Adrenal gland (tissue), 12 donors: ENCODE data around the gene LIPA. TPM values are rescaled to one million over a fixed set of nuclear protein-coding genes. Genes with fewer than 3 reads are reported as not detected.

Source experiments
- DNase-seq, 7 donors: peaks; one replicate each; pipeline ENCODE4 v3.0.0-alpha.2; 2019 to 2020
- H3K27ac ChIP-seq, 5 donors: fragments of 200-600 bp; sonication (generic) in 4 of 5; 1 replicate in 3 of 5; 2 replicates in 2 of 5; pipeline versions ENCODE4 v1.5.1 to v1.8.0; 2016 to 2020; ENCODE audit warnings: mild to moderate bottlenecking in 1 of 5
- H3K27me3 ChIP-seq: fragments of 200-600 bp; 2 replicates; pipeline ENCODE4 v1.8.0; 2021
- H3K36me3 ChIP-seq, 2 donors: fragments of 200-600 bp; replicated peaks in 1 of 2; 1 replicate in 1 of 2; 2 replicates in 1 of 2; pipeline versions ENCODE4 v1.5.1 to v1.8.0; 2018 to 2022
- H3K4me1 ChIP-seq, 2 donors: fragments of 200-600 bp; replicated peaks in 1 of 2; 1 replicate in 1 of 2; 2 replicates in 1 of 2; pipeline versions ENCODE4 v1.5.1 to v1.8.0; 2018 to 2021
- H3K4me3 ChIP-seq, 4 donors: fragments of 200-600 bp; sonication (generic) in 3 of 4; one replicate each; pipeline ENCODE4 v1.5.1; 2016 to 2018
- H3K9me3 ChIP-seq, 3 donors: fragments of 200-600 bp; sonication (generic) in 1 of 3; replicated peaks in 1 of 3; 1 replicate in 2 of 3; 2 replicates in 1 of 3; pipeline versions ENCODE4 v1.5.1 to v1.8.0; 2016 to 2021
- CTCF ChIP-seq, 6 experiments: fragments of 450-650 bp in 4 of 6; fragments of 200-600 bp in 2 of 6; sonication (generic) in 1 of 6; IDR thresholded peaks; 1 replicate in 5 of 6; 2 replicates in 1 of 6; pipeline versions ENCODE4 v1.5.1 to v1.8.0; 2016 to 2021; ENCODE audit warnings: antibody characterized with exemption in 6 of 6, mild to moderate bottlenecking in 2 of 6, moderate library complexity in 1 of 6
- POLR2A ChIP-seq, 2 donors: fragments of 450-650 bp; IDR thresholded peaks; one replicate each; pipeline ENCODE4 v1.6.1; 2017; ENCODE audit warnings: antibody characterized with exemption in 2 of 2, mild to moderate bottlenecking in 2 of 2, moderate library complexity in 1 of 2
- WGBS, 4 donors: extraction: QIAGEN DNeasy Blood & Tissue Kit in 2 of 4; methylation state at CpG; one replicate each; pipeline versions ENCODE4 v1.1.5 to v1.1.7; 2013 to 2017; 5-methylcytosine and 5-hydroxymethylcytosine counted together
- intact Hi-C, 2 donors: fragments of 100-400 bp; cut with DNase I; formaldehyde crosslinking; loops; one replicate each; pipeline versions ENCODE4 v1.14.1 to v1.15.0; 2022 to 2023
- polyA plus RNA-seq, 3 donors: library from polyadenylated mRNA; stranded (reverse); fragments of 200-250 nt in 2 of 3; fragments of 350-450 nt in 1 of 3; fragmentation: Illumina TruSeq in 1 of 3; extraction: RNeasy Lipid Tissue Mini Kit (QIAGEN cat#74804) in 1 of 3; gene quantifications; one replicate each; pipeline ENCODE4 v1.2.3, GENCODE V29; 2013 to 2014
- total RNA-seq, 9 donors: library from RNA; depleted of rRNA in 4 of 9; stranded (reverse); fragments of >200 nt in 4 of 9; fragments of 120-200 nt in 1 of 9; fragmentation: NEBNext Ultra II Directional in 1 of 9; extraction: Animal tissue kit (Norgen Biotek cat#: 25700) in 1 of 9; gene quantifications; one replicate each; pipeline versions ENCODE4 v1.1.0 to v1.2.4, GENCODE V29; 2013 to 2023
- donor health status: healthy with polysubstance abuse.
- donor health status: Bipolar disorder and iron deficiency.
- donor health status: DM: yes; HTN: yes; CAD: no.
- donor health status: DM: no; HTN: no; CAD: no.
- donor health status: DM: no; HTN: no; CAD: no.
- donor health status: DM: yes; HTN: yes; CAD: no.

Gene LIPA
- total and polyA plus RNA-seq, 12 donors, result 15.9 to 202 (median 109) TPM

GRCh38 chr10:89207181-89207800, 44.3 kb downstream of the LIPA start, which contains the start of gene CH25H:
TSS of gene CH25H (minus strand) at chr10:89207317. CDS start at chr10:89207292, 25 bp downstream.
- Histone ChIP-seq H3K27me3 (peaks cover 25% of the 10 kb centered on the region), H3K4me3 (peak within 1 kb of the TSS in 3 of 4 donors; percentile 22 to 53 (median 34)), H3K36me3 (no peaks in the 10 kb centered on the region), H3K27ac (peak within 1 kb of the TSS in 4 of 5 donors; percentile 30 to 65 (median 40)), H3K9me3 (no peaks in the 10 kb centered on the region), H3K4me1 (peaks cover 10 to 18% of the 10 kb centered on the region in 2 donors)
- 0 to 1% (median 0%) methylated on average over 23 to 28 of the region's 28 CpGs for WGBS, 4 donors
- peak; percentile 68 to 88 (median 74) for DNase-seq
- no peak for TF ChIP-seq CTCF (IDR thresholded peaks at IDR 0.05)
- no peak for TF ChIP-seq POLR2A (IDR thresholded peaks at IDR 0.05)
- intact Hi-C loops, result loop anchor here in 1 of 2 donors (10.0 kb wide), 1 partner anchor 102 kb away; no protein-coding TSS in a partner anchor

- no peak for TF ChIP-seq POLR2A (IDR thresholded peaks at IDR 0.05)
- no peak for TF ChIP-seq CTCF (IDR thresholded peaks at IDR 0.05)
- intact Hi-C loops, result loop anchor here in 1 of 2 donors (10.0 kb wide), 1 partner anchor 102 kb away; no protein-coding TSS in a partner anchor
- peak in 4 of 7 donors; percentile 11 to 31 (median 24) for DNase-seq
- no peaks in the 10 kb centered on the region for H3K9me3 ChIP-seq
- H3K27me3 ChIP-seq, result peaks cover 25% of the 10 kb centered on the region
- peak overlapping the region in 2 of 5 donors; percentile 40 to 65 for H3K27ac ChIP-seq
- H3K4me3 ChIP-seq, result peak overlapping the region in 1 of 4 donors; percentile 53
- WGBS, 4 donors, result 9 to 12% (median 12%) methylated on average over 34 to 42 of the region's 42 CpGs
- peaks cover 10 to 21% of the 10 kb centered on the region in 2 donors for H3K4me1 ChIP-seq
- no peaks in the 10 kb centered on the region for H3K36me3 ChIP-seq
These were observed 45.0 kb downstream of the LIPA start for GRCh38 chr10:89206402-89207180.

GRCh38 chr10:89204621-89205185, 46.9 kb downstream of the LIPA start:
- Histone ChIP-seq H3K4me3 (no peak overlapping the region), H3K27me3 (peaks cover 25% of the 10 kb centered on the region), H3K9me3 (no peaks in the 10 kb centered on the region), H3K4me1 (peaks cover 10 to 24% of the 10 kb centered on the region in 2 donors), H3K27ac (no peak overlapping the region), H3K36me3 (no peaks in the 10 kb centered on the region)
- no peak for TF ChIP-seq POLR2A (IDR thresholded peaks at IDR 0.05)
- TF ChIP-seq CTCF (IDR thresholded peaks at IDR 0.05), result no peak
- WGBS, 4 donors, result 72 to 82% (median 77%) methylated on average over 6 of the region's 6 CpGs
- intact Hi-C loops, result loop anchor here in 1 of 2 donors (10.0 kb wide), 1 partner anchor 100 kb away; no protein-coding TSS in a partner anchor
- DNase-seq, result no peak

GRCh38 chr10:89203237-89203636, 48.3 kb downstream of the LIPA start:
- no peaks in the 10 kb centered on the region for H3K36me3 ChIP-seq
- intact Hi-C loops, result loop anchor here in 1 of 2 donors (10.0 kb wide), 1 partner anchor 98 kb away; no protein-coding TSS in a partner anchor
- peaks cover 9 to 22% of the 10 kb centered on the region in 2 donors for H3K4me1 ChIP-seq
- peaks cover 21% of the 10 kb centered on the region for H3K27me3 ChIP-seq
- H3K4me3 ChIP-seq, result no peak overlapping the region
- WGBS, 4 donors, result 88 to 100% (median 93%) methylated on average over 1 of the region's 1 CpG
- no peak for DNase-seq
- no peak overlapping the region for H3K27ac ChIP-seq
- no peaks in the 10 kb centered on the region for H3K9me3 ChIP-seq
- TF ChIP-seq POLR2A (IDR thresholded peaks at IDR 0.05) (no peak), CTCF (IDR thresholded peaks at IDR 0.05) (no peak)
